Upper lobe of left lung (tissue), 6 donors: ENCODE data around the gene FBXO45. TPM values are rescaled to one million over a fixed set of nuclear protein-coding genes. Genes with fewer than 3 reads are reported as not detected.
A peak's percentile ranks its signal among the peaks of the same experiment; 100 is the strongest.
"Not testable (repeated sequence)": the region's sequence is repeated elsewhere in the genome, so short reads cannot be mapped to it uniquely, and the experiment has no call there.

ENCODE experiments used
- ATAC-seq, 2 donors: fragments of 200-7000 bp; cut with Tn5 transposase; one replicate each; pipeline ENCODE4 v1.9.1; 2022; ENCODE audit warnings: mild to moderate bottlenecking in 2 of 2, moderate library complexity in 2 of 2; ENCODE audit not compliant: low FRiP score in 2 of 2
- DNase-seq, 2 donors: peaks; one replicate each; pipeline ENCODE4 v3.0.0-alpha.2; 2019 to 2020
- H3K27ac ChIP-seq, 4 donors: fragments of 200-600 bp; sonication (generic); one replicate each; pipeline ENCODE4 v1.5.1; 2016 to 2019
- H3K27me3 ChIP-seq, 4 donors: fragments of 200-600 bp; sonication (generic); one replicate each; pipeline ENCODE4 v1.5.1; 2017 to 2019
- H3K36me3 ChIP-seq, 4 donors: fragments of 200-600 bp; sonication (generic); one replicate each; pipeline ENCODE4 v1.5.1; 2016 to 2019
- H3K4me1 ChIP-seq, 4 donors: fragments of 200-600 bp; sonication (generic); one replicate each; pipeline ENCODE4 v1.5.1; 2018 to 2019
- H3K4me3 ChIP-seq, 4 donors: fragments of 200-600 bp; sonication (generic); one replicate each; pipeline ENCODE4 v1.5.1; 2017 to 2019; ENCODE audit warnings: mild to moderate bottlenecking in 2 of 4, moderate library complexity in 1 of 4
- H3K9me3 ChIP-seq, 4 donors: fragments of 200-600 bp; sonication (generic); one replicate each; pipeline ENCODE4 v1.5.1; 2018 to 2019
- CTCF ChIP-seq, 6 experiments: fragments of 450-650 bp in 4 of 6; fragments of 200-600 bp in 2 of 6; sonication (generic) in 2 of 6; IDR thresholded peaks; one replicate each; pipeline ENCODE4 v1.5.1; 2016 to 2019; ENCODE audit warnings: antibody characterized with exemption in 6 of 6
- EP300 ChIP-seq, 4 donors: sonication (generic); formaldehyde crosslinking; IDR thresholded peaks; one replicate each; pipeline ENCODE4 v1.5.1; 2017; ENCODE audit warnings: antibody characterized with exemption in 4 of 4, control low read depth in 2 of 4
- POLR2A ChIP-seq, 4 donors: fragments of 450-650 bp; IDR thresholded peaks; one replicate each; pipeline ENCODE4 v1.5.1; 2016 to 2017; ENCODE audit warnings: antibody characterized with exemption in 4 of 4, mild to moderate bottlenecking in 2 of 4
- POLR2AphosphoS5 ChIP-seq, 2 donors: sonication (generic); formaldehyde crosslinking; IDR thresholded peaks; one replicate each; pipeline ENCODE4 v1.5.1; 2017; ENCODE audit warnings: antibody characterized with exemption in 2 of 2
- WGBS, 2 donors: methylation state at CpG; one replicate each; pipeline ENCODE4 v1.1.5; 2017 to 2018; 5-methylcytosine and 5-hydroxymethylcytosine counted together
- total RNA-seq, 6 donors: library from RNA; depleted of rRNA in 4 of 6; stranded (reverse); fragments of >200 nt in 4 of 6; gene quantifications; one replicate each; pipeline versions ENCODE4 v1.1.0 to v1.2.1, GENCODE V29; 2016 to 2021
- donor health status: DM: no; HTN: no; CAD: no; lungs with moderate emphysema.
- donor health status: DM: no; HTN: yes; CAD: no; lungs with severe emphysema.

Gene FBXO45
- total RNA-seq = 1 to 10 TPM; 2.2 to 9.6 (median 6.4) TPM

- Histone ChIP-seq H3K27ac (peak within 1 kb of the TSS; percentile 83 to 94 (median 90)), H3K4me3 (peak within 1 kb of the TSS; percentile 76 to 97 (median 96)), H3K4me1 (peaks cover 20 to 34% (median 23%) of the 10 kb centered on the region in 4 donors), H3K36me3 (peaks cover 0 to 9% (median 0%) of the 10 kb centered on the region in 4 donors), H3K9me3 (no peaks in the 10 kb centered on the region), H3K27me3 (no peaks in the 10 kb centered on the region)
- peak; percentile 99 to 100 for ATAC-seq
- peak; percentile 96 to 99 for DNase-seq
- WGBS, 2 donors = 0 to 1% methylated on average over 50 to 61 of the region's 87 CpGs
- peak in 1 of 4 donors; percentile 9 for TF ChIP-seq EP300 (IDR thresholded peaks at IDR 0.05)
- peak in 2 of 6 experiments; percentile 20 to 33 for TF ChIP-seq CTCF (IDR thresholded peaks at IDR 0.05)
- TF ChIP-seq POLR2A (IDR thresholded peaks at IDR 0.05) = peak in 3 of 4 donors; percentile 38 to 87 (median 79)
- TF ChIP-seq POLR2AphosphoS5 (IDR thresholded peaks at IDR 0.05) = peak; percentile 95 to 98
Measured at GRCh38 chr3:196568246-196569002, at the start of gene FBXO45, which contains the start of gene WDR53. TSS of gene FBXO45 (plus strand) at chr3:196568660. CDS start at chr3:196568985, 325 bp downstream. TSS of gene WDR53 (minus strand) at chr3:196568554. CDS start at chr3:196561475, 7,079 bp downstream.

- TF ChIP-seq POLR2A (IDR thresholded peaks at IDR 0.05) (no peak), EP300 (IDR thresholded peaks at IDR 0.05) (no peak), CTCF (IDR thresholded peaks at IDR 0.05) (peak in 5 of 6 experiments; percentile 28 to 60 (median 43)), POLR2AphosphoS5 (IDR thresholded peaks at IDR 0.05) (no peak)
- peaks cover 32 to 48% (median 41%) of the 10 kb centered on the region in 4 donors for H3K9me3 ChIP-seq
- DNase-seq = peak in 1 of 2 donors; percentile 59
- H3K27me3 ChIP-seq = no peaks in the 10 kb centered on the region
- H3K36me3 ChIP-seq = no peaks in the 10 kb centered on the region
- ATAC-seq = peak in 1 of 2 donors; percentile 93
- H3K27ac ChIP-seq = no peak overlapping the region
- 53 to 57% methylated on average over 12 of the region's 12 CpGs for WGBS, 2 donors
- H3K4me3 ChIP-seq = no peak overlapping the region
- no peaks in the 10 kb centered on the region for H3K4me1 ChIP-seq
Measured at GRCh38 chr3:196518966-196519717, 49.3 kb upstream of the FBXO45 start.

- no peak overlapping the region for H3K27ac ChIP-seq
- TF ChIP-seq CTCF (IDR thresholded peaks at IDR 0.05) = no peak
- no peak for TF ChIP-seq EP300 (IDR thresholded peaks at IDR 0.05)
- no peak for TF ChIP-seq POLR2AphosphoS5 (IDR thresholded peaks at IDR 0.05)
- no peak for TF ChIP-seq POLR2A (IDR thresholded peaks at IDR 0.05)
- H3K9me3 ChIP-seq = peaks cover 32 to 48% (median 41%) of the 10 kb centered on the region in 4 donors
- no peaks in the 10 kb centered on the region for H3K27me3 ChIP-seq
- DNase-seq = no peak
- no peaks in the 10 kb centered on the region for H3K36me3 ChIP-seq
- no peaks in the 10 kb centered on the region for H3K4me1 ChIP-seq
- no peak for ATAC-seq
- 83 to 89% methylated on average over 5 of the region's 5 CpGs for WGBS, 2 donors
- H3K4me3 ChIP-seq = no peak overlapping the region
Measured at GRCh38 chr3:196519718-196520082, 48.8 kb upstream of the FBXO45 start.

- not testable (repeated sequence) for H3K27ac ChIP-seq, DNase-seq, H3K4me3 ChIP-seq, ATAC-seq, H3K4me1 ChIP-seq, H3K27me3 ChIP-seq, H3K36me3 ChIP-seq
- H3K9me3 ChIP-seq = peaks cover 32 to 48% (median 41%) of the 10 kb centered on the region in 4 donors
- WGBS, 2 donors = 84 to 92% methylated on average over 12 of the region's 12 CpGs
Measured at GRCh38 chr3:196521291-196521690, 47.2 kb upstream of the FBXO45 start.

GRCh38 chr3:196523841-196524240 lies 44.6 kb upstream of the FBXO45 start:
- no peaks in the 10 kb centered on the region for H3K27me3 ChIP-seq
- H3K27ac ChIP-seq = no peak overlapping the region
- ATAC-seq = no peak
- 95 to 99% methylated on average over 4 of the region's 4 CpGs for WGBS, 2 donors
- H3K4me3 ChIP-seq = no peak overlapping the region
- peaks cover 0 to 4% (median 2%) of the 10 kb centered on the region in 4 donors for H3K4me1 ChIP-seq
- no peak for DNase-seq
- peaks cover 21 to 33% (median 29%) of the 10 kb centered on the region in 4 donors for H3K9me3 ChIP-seq
- TF ChIP-seq CTCF (IDR thresholded peaks at IDR 0.05) (no peak), EP300 (IDR thresholded peaks at IDR 0.05) (no peak), POLR2A (IDR thresholded peaks at IDR 0.05) (no peak), POLR2AphosphoS5 (IDR thresholded peaks at IDR 0.05) (no peak)
- H3K36me3 ChIP-seq = no peaks in the 10 kb centered on the region
